OCI-LY7 (cell line): ENCODE measurements around the gene NEMP2.

Source experiments
- EZH2phosphoT487 ChIP-seq: fragments of 200-600 bp; sonication (generic); IDR thresholded peaks from 2 replicates; pipeline ENCODE4 v1.6.1; 2018; ENCODE audit warnings: low read depth, borderline replicate concordance, mild to moderate bottlenecking, mixed run types, antibody characterized with exemption, low read length, moderate library complexity, mixed read lengths
- TF ChIP-seq, protein P1 (sequence below): fragments of 200-600 bp; sonication (generic); conservative IDR thresholded peaks from 2 replicates; pipeline ENCODE4 v1.5.1; 2014; ENCODE audit warnings: mild to moderate bottlenecking, antibody characterized with exemption, low read length, moderate library complexity, mixed read lengths

- TF ChIP-seq, protein P1, sequence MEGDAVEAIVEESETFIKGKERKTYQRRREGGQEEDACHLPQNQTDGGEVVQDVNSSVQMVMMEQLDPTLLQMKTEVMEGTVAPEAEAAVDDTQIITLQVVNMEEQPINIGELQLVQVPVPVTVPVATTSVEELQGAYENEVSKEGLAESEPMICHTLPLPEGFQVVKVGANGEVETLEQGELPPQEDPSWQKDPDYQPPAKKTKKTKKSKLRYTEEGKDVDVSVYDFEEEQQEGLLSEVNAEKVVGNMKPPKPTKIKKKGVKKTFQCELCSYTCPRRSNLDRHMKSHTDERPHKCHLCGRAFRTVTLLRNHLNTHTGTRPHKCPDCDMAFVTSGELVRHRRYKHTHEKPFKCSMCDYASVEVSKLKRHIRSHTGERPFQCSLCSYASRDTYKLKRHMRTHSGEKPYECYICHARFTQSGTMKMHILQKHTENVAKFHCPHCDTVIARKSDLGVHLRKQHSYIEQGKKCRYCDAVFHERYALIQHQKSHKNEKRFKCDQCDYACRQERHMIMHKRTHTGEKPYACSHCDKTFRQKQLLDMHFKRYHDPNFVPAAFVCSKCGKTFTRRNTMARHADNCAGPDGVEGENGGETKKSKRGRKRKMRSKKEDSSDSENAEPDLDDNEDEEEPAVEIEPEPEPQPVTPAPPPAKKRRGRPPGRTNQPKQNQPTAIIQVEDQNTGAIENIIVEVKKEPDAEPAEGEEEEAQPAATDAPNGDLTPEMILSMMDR = peak; percentile 70
- no peak for TF ChIP-seq EZH2phosphoT487
Observed at GRCh38 chr2:190511104-190511503, 23.4 kb downstream of the NEMP2 start.
